H9 (cell line): ENCODE measurements around the gene TMEM109. TPM values are rescaled to one million over a fixed set of nuclear protein-coding genes. Genes with fewer than 3 reads are reported as not detected.

Experiments
- DNase-seq: peaks from one replicate; pipeline ENCODE4 v3.0.0-alpha.2; 2017
- H2AFZ ChIP-seq: one replicate; pipeline ENCODE4 v1.6.1; 2013; ENCODE audit warnings: mild to moderate bottlenecking, low read length, control low read depth, moderate library complexity
- H2AK5ac ChIP-seq: 2 replicates; pipeline ENCODE4 v1.6.1; 2013; ENCODE audit warnings: low read length, control low read depth, mixed read lengths; ENCODE audit not compliant: insufficient read length
- H2BK120ac ChIP-seq: one replicate; pipeline ENCODE4 v1.6.1; 2013; ENCODE audit warnings: low read depth, mild to moderate bottlenecking, low read length, control low read depth, inconsistent platforms; ENCODE audit not compliant: poor library complexity, severe bottlenecking
- H2BK12ac ChIP-seq: 2 replicates; pipeline ENCODE4 v1.6.1; 2013; ENCODE audit warnings: low read length, control low read depth, mixed read lengths, low read depth; ENCODE audit not compliant: insufficient read length
- H2BK15ac ChIP-seq: 2 replicates; pipeline ENCODE4 v1.6.1; 2013; ENCODE audit warnings: low read depth, low read length, control low read depth
- H2BK20ac ChIP-seq: one replicate; pipeline ENCODE4 v1.6.1; 2013; ENCODE audit warnings: low read depth, mild to moderate bottlenecking, low read length, control low read depth, inconsistent platforms; ENCODE audit not compliant: poor library complexity, severe bottlenecking
- H2BK5ac ChIP-seq: 2 replicates; pipeline ENCODE4 v1.6.1; 2013; ENCODE audit warnings: low read length, control low read depth, mixed read lengths; ENCODE audit not compliant: insufficient read length
- H3K14ac ChIP-seq: 2 replicates; pipeline ENCODE4 v1.6.1; 2013; ENCODE audit warnings: low read length, control low read depth; ENCODE audit not compliant: insufficient read depth
- H3K18ac ChIP-seq: 2 replicates; pipeline ENCODE4 v1.6.1; 2013; ENCODE audit warnings: low read depth, mild to moderate bottlenecking, mixed read lengths, low read length, control low read depth; ENCODE audit not compliant: insufficient read length
- H3K23ac ChIP-seq: 2 replicates; pipeline ENCODE4 v1.6.1; 2013; ENCODE audit warnings: low read length, control low read depth, mixed read lengths, low read depth; ENCODE audit not compliant: insufficient read length
- H3K23me2 ChIP-seq: 2 replicates; pipeline ENCODE4 v1.6.1; 2013; ENCODE audit warnings: low read depth, mild to moderate bottlenecking, mixed read lengths, low read length, control low read depth; ENCODE audit not compliant: insufficient read length, poor library complexity, severe bottlenecking
- H3K27ac ChIP-seq: 2 replicates; pipeline ENCODE4 v1.5.1; 2013; ENCODE audit warnings: low read length, control low read depth, mixed read lengths, low read depth; ENCODE audit not compliant: insufficient read length
- H3K27me3 ChIP-seq: 2 replicates; pipeline ENCODE4 v1.6.1; 2013; ENCODE audit warnings: low read length, control low read depth, inconsistent platforms; ENCODE audit not compliant: insufficient read depth
- H3K4ac ChIP-seq: 2 replicates; pipeline ENCODE4 v1.6.1; 2013; ENCODE audit warnings: low read depth, mild to moderate bottlenecking, control low read depth, inconsistent platforms, low read length, moderate library complexity
- H3K4me1 ChIP-seq: 2 replicates; pipeline ENCODE4 v1.6.1; 2013; ENCODE audit warnings: low read length, control low read depth, inconsistent platforms; ENCODE audit not compliant: insufficient read depth
- H3K4me2 ChIP-seq: 2 replicates; pipeline ENCODE4 v1.6.1; 2013; ENCODE audit warnings: low read length, control low read depth, mixed read lengths; ENCODE audit not compliant: insufficient read length, insufficient read depth
- H3K56ac ChIP-seq: 2 replicates; pipeline ENCODE4 v1.6.1; 2013; ENCODE audit warnings: low read depth, mild to moderate bottlenecking, mixed read lengths, low read length, control low read depth; ENCODE audit not compliant: insufficient read length
- H3K79me1 ChIP-seq: 2 replicates; pipeline ENCODE4 v1.6.1; 2013; ENCODE audit warnings: low read depth, mild to moderate bottlenecking, moderate library complexity, low read length, control low read depth, inconsistent platforms; ENCODE audit not compliant: insufficient read depth, poor library complexity, severe bottlenecking
- H3K79me2 ChIP-seq: 2 replicates; pipeline ENCODE4 v1.6.1; 2013; ENCODE audit warnings: low read length, control low read depth, inconsistent platforms; ENCODE audit not compliant: insufficient read depth
- H3K9ac ChIP-seq: 2 replicates; pipeline ENCODE4 v1.6.1; 2013; ENCODE audit warnings: low read length, control low read depth, mixed read lengths; ENCODE audit not compliant: insufficient read length; ENCODE audit errors: extremely low read depth
- H3K9me3 ChIP-seq: one replicate; pipeline ENCODE4 v1.6.1; 2013; ENCODE audit warnings: low read depth, low read length, inconsistent platforms; ENCODE audit not compliant: control insufficient read depth
- H3T11ph ChIP-seq: one replicate; pipeline ENCODE4 v1.6.1; 2013; ENCODE audit warnings: mild to moderate bottlenecking, low read length, control low read depth, inconsistent platforms
- H4K20me1 ChIP-seq: one replicate; pipeline ENCODE4 v1.6.1; 2013; ENCODE audit not compliant: control insufficient read depth, insufficient read length, insufficient read depth
- H4K5ac ChIP-seq: 2 replicates; pipeline ENCODE4 v1.6.1; 2013; ENCODE audit warnings: low read depth, mild to moderate bottlenecking, mixed read lengths, low read length, control low read depth; ENCODE audit not compliant: insufficient read length
- H4K8ac ChIP-seq: replicated peaks from 2 replicates; pipeline ENCODE4 v1.6.1; 2013; ENCODE audit warnings: low read length, control low read depth, mixed read lengths, low read depth; ENCODE audit not compliant: insufficient read length
- H4K91ac ChIP-seq: 2 replicates; pipeline ENCODE4 v1.6.1; 2013; ENCODE audit warnings: low read depth, mild to moderate bottlenecking, moderate library complexity, mixed read lengths, low read length, control low read depth; ENCODE audit not compliant: insufficient read length
- H3K27ac Mint-ChIP-seq, 3 experiments: 2 replicates in 2 of 3; 3 replicates in 1 of 3; pipeline ENCODE4 v1.8.0; 2020 to 2021; ENCODE audit warnings: mixed read lengths in 3 of 3, mild to moderate bottlenecking in 1 of 3, moderate library complexity in 1 of 3
- H3K27me3 Mint-ChIP-seq: 2 replicates; pipeline ENCODE4 v1.8.0; 2021; ENCODE audit warnings: low read depth, mild to moderate bottlenecking, moderate library complexity, mixed read lengths
- H3K36me3 Mint-ChIP-seq, 3 experiments: 2 replicates in 2 of 3; 3 replicates in 1 of 3; pipeline ENCODE4 v1.8.0; 2020 to 2021; ENCODE audit warnings: low read depth in 3 of 3, mixed read lengths in 3 of 3; ENCODE audit not compliant: insufficient read depth in 1 of 3
- H3K4me1 Mint-ChIP-seq, 2 experiments: 2 replicates each; pipeline ENCODE4 v1.8.0; 2020; ENCODE audit warnings: mixed read lengths in 2 of 2
- H3K4me3 Mint-ChIP-seq, 2 experiments: 2 replicates in 1 of 2; 3 replicates in 1 of 2; pipeline ENCODE4 v1.8.0; 2020 to 2021; ENCODE audit warnings: mild to moderate bottlenecking in 2 of 2, mixed read lengths in 2 of 2, moderate library complexity in 1 of 2
- H3K9me3 Mint-ChIP-seq, 2 experiments: 2 replicates in 1 of 2; 3 replicates in 1 of 2; pipeline ENCODE4 v1.8.0; 2020; ENCODE audit warnings: mild to moderate bottlenecking in 2 of 2, mixed read lengths in 2 of 2, moderate library complexity in 1 of 2
- CTCF ChIP-seq: fragments of 200-600 bp; sonication (generic); conservative IDR thresholded peaks from 3 replicates; pipeline ENCODE4 v1.8.0; 2021; ENCODE audit warnings: antibody characterized with exemption, mild to moderate bottlenecking
- WGBS: extraction: QIAGEN DNeasy Blood & Tissue Kit; methylation state at CpG from one replicate; pipeline ENCODE4 v1.1.7; 2013; ENCODE audit warnings: missing lambda C conversion rate, low lambda C conversion rate, mixed read lengths; ENCODE audit not compliant: insufficient read length; ENCODE audit errors: extremely low coverage; 5-methylcytosine and 5-hydroxymethylcytosine counted together
- long read RNA-seq: library from polyadenylated mRNA; unstranded; transcript quantifications from one replicate; pipeline ENCODE4 v2.0.0, GENCODE V29; 2020
- total RNA-seq: library from RNA; stranded (reverse); gene quantifications from 2 replicates; pipeline ENCODE4 v1.2.1, GENCODE V29; 2021

Gene TMEM109, protein sequence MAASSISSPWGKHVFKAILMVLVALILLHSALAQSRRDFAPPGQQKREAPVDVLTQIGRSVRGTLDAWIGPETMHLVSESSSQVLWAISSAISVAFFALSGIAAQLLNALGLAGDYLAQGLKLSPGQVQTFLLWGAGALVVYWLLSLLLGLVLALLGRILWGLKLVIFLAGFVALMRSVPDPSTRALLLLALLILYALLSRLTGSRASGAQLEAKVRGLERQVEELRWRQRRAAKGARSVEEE
- 36.4 and 38.0 TPM in 2 replicates for total RNA-seq
- long read RNA-seq, transcript TMEM109-201 (4 exons, 2,413 nt), result major isoform, 168 of 192 reads
- long read RNA-seq, partial matches to known transcripts, result 20 of 192 reads
- long read RNA-seq, other reads (novel, unspliced or antisense), result 4 of 192 reads

- no CpG with 5 or more reads among the region's 70 CpGs for WGBS
- Histone ChIP-seq H3K27me3 (no peaks in the 10 kb centered on the region), H3K9ac (peak within 1 kb of the TSS; percentile 76), H2AFZ (peak within 1 kb of the TSS; percentile 96), H4K91ac (no peak within 1 kb of the TSS), H3K27ac (peak within 1 kb of the TSS; percentile 63), H2BK5ac (no peak within 1 kb of the TSS), H3K4me1 (peaks cover 2% of the 10 kb centered on the region), H3K18ac (peak within 1 kb of the TSS; percentile 93), H3K4me2 (peak within 1 kb of the TSS; percentile 76), H3T11ph (no peak within 1 kb of the TSS), H2BK12ac (no peak within 1 kb of the TSS), H3K14ac (peak within 1 kb of the TSS; percentile 95), H3K23me2 (peaks cover 22% of the 10 kb centered on the region), H2AK5ac (no peak within 1 kb of the TSS), H4K8ac (no peak within 1 kb of the TSS), H4K5ac (no peak within 1 kb of the TSS), H3K79me2 (no peaks in the 10 kb centered on the region; the same call in 1 of the 2 replicates), H3K23ac (no peak within 1 kb of the TSS), H2BK20ac (no peak within 1 kb of the TSS), H3K56ac (no peak within 1 kb of the TSS), H3K9me3 (no peaks in the 10 kb centered on the region), H4K20me1 (no peaks in the 10 kb centered on the region), H2BK120ac (peak within 1 kb of the TSS; percentile 56), H3K79me1 (no peaks in the 10 kb centered on the region), H2BK15ac (no peak within 1 kb of the TSS), H3K4ac (no peak within 1 kb of the TSS)
- Mint-ChIP-seq H3K27ac (peak within 1 kb of the TSS; percentile 95 to 98 (median 96)), H3K9me3 (peaks cover 3 to 5% of the 10 kb centered on the region in 2 experiments; a peak in 4 of 5 replicates), H3K27me3 (peaks cover 35% of the 10 kb centered on the region), H3K4me3 (peak within 1 kb of the TSS; percentile 94 to 97), H3K4me1 (peaks cover 40 to 42% of the 10 kb centered on the region in 2 experiments), H3K36me3 (peaks cover 0 to 5% (median 4%) of the 10 kb centered on the region in 3 experiments; a peak in 5 of 7 replicates)
- peak; percentile 90 for DNase-seq
- TF ChIP-seq CTCF, result no peak
Observed at GRCh38 chr11:60913793-60914632, at the start of gene TMEM109. TSS of gene TMEM109 (plus strand) at chr11:60914158. CDS start at chr11:60919694, 5,536 bp downstream.
